GM21619 (cell line): ENCODE data around the gene E2F2.
"Not testable (repeated sequence)": the region's sequence is repeated elsewhere in the genome, so short reads cannot be mapped to it uniquely, and the experiment has no call there.

Experiments used
- ATAC-seq: cut with Tn5 transposase; IDR thresholded peaks from one replicate; pipeline ENCODE4 v1.9.1; 2021; ENCODE audit not compliant: unreplicated experiment

Gene E2F2

GRCh38 chr1:23551849-23552248 lies 20.8 kb upstream of the E2F2 start:
- no peak for ATAC-seq

DNA sequence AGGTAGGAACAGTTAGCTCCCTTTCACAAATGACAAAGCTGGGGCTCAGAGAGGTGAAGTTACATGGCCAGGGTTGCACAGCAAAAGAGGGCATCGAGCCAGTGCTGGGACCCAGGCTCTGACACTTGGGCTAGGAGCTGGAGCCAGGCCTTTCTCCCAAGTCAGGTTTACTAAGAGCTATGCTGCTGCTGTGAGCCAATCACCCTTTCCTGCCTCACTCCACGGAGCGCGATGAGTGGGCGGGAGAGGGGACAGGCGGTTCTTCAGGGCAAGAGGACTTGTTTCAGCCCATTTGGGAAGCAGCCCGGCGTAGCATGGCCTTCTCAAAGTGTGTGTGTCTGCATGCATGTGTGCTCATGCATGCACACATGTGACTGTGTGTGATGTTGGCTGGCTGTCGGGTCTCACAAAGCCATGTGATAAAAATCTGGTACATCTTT lies 17.7 kb upstream of the E2F2 start:
- ATAC-seq = no peak

DNA sequence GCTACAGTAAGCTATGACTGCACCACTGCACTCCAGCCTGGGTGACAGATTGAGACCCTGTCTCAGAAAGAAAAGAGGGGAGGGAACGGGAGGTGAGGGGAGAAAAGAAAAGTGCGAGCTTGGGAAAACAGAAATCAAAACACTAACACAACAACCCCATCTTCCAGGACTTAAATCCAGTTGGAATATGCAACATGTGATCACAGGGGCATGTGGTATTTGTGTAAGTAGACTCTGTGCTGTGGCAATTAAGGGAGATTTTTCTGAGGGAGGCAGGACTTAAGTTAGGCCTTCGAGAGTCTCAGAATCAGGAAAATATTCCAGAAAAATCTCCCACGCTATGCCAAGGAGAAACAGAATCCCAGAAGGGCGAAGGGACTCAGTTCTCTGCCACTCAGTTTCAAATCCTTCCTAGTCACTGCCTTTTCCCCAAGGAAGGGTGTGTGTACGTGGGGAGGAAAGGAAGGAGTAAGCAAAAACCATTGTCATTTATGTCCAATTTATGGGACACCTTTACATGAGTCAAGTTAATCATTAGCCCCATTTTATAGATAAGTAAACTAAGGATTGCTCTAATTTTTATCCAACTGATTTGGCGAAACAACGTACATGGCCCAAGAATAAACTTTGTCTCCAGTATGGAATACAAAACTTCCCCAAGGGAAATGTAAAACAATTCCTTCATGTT lies 16.0 kb upstream of the E2F2 start:
- ATAC-seq = no peak

DNA sequence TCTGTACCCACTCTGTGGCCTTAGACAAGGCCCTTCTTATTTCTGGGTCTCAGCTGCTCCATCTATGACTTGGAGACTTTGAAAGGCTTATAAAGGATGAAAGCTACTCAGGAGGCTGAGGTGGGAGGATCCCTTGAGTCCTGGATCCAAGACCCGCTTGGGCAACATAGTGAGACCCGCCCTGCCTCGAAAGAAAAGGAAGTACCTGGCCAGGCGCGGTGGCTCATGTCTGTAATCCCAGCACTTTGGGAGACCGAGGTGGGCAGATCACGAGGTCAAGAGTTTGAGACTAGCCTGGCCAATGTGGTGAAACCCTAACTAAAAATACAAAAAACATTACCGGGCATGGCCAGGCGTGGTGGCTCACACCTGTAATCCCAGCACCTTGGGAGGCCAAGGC lies 14.8 kb upstream of the E2F2 start:
- ATAC-seq = no peak

GRCh38 chr1:23544444-23545389 lies 13.7 kb upstream of the E2F2 start:
- no peak for ATAC-seq

- no peak for ATAC-seq
Measured at GRCh38 chr1:23543707-23544443, 12.8 kb upstream of the E2F2 start.

DNA sequence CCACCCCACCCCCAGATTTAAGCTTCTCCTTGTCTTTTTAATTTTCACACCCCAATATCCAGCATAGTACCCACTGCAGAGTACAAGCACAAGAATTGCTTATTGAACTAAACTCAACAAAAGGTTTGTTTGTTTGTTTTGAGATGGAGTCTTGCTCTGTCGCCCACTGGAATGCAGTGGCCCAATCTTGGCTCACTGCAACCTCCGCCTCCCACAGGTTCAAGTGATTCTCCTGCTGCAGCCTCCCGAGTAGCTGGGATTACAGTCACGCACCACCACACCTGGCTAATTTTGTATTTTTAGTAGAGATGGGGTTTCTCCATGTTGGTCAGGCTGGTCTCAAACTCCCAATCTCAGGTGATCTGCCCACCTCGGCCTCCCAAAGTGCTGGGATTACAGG lies 11.9 kb upstream of the E2F2 start:
- ATAC-seq = not testable (repeated sequence)

DNA sequence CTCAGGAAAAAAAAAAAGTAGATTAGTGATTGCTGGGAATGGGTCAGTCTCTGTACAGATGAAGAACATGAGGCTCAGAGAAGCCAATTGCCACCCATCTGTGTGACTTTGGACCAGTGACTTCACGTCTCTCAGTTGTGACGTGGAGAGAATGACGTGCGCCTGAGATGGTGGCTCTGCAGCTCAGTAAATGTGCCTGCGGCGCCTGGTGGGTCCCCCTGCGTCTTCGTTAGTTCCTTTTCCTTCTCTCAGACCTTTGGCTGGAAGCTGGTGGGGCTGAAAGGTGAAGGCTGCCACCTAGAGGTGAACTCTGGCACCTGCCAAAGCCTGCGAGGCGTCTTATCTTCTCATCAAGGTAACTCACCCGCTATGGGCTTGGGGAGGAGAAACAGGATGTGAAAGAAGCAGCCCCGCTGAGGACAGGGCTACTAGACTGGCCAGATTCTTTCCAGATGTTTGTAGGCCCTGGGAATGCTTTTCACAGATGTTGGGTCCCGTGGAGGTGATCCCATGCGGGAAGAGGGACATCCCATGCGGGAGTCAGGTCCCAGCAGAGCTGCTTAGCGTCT lies 8.7 kb upstream of the E2F2 start:
- ATAC-seq = peak; percentile 77

DNA sequence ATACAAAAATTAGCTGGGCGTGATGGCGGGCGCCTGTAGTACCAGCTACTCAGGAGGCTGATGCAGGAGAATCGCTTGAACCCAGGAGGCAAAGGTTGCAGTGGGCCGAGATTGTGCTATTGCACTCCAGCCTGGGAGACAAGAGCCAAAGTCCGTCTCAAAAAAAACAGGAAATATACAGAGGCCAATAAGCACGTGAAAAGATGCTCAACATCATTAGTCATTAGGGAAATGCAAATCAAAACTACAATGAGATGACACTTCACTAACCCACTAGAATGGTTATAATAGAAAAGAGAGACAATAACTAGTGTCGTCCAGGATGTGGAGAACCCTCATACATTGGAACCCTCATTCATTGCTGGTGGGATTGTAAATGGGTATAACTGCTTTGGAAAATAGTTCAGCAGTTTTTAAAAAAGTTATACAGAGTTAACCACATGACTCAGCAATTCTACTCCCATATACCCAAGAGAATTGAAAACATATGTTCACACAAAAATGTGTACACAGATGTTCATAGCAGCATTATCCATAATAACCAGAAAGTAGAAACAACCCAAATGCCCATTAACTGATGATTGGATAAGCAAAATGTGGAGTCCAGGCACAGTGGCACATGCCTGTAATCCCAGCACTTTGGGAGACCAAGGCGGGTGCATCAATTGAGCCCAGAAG lies 6.4 kb upstream of the E2F2 start:
- ATAC-seq = no peak

DNA sequence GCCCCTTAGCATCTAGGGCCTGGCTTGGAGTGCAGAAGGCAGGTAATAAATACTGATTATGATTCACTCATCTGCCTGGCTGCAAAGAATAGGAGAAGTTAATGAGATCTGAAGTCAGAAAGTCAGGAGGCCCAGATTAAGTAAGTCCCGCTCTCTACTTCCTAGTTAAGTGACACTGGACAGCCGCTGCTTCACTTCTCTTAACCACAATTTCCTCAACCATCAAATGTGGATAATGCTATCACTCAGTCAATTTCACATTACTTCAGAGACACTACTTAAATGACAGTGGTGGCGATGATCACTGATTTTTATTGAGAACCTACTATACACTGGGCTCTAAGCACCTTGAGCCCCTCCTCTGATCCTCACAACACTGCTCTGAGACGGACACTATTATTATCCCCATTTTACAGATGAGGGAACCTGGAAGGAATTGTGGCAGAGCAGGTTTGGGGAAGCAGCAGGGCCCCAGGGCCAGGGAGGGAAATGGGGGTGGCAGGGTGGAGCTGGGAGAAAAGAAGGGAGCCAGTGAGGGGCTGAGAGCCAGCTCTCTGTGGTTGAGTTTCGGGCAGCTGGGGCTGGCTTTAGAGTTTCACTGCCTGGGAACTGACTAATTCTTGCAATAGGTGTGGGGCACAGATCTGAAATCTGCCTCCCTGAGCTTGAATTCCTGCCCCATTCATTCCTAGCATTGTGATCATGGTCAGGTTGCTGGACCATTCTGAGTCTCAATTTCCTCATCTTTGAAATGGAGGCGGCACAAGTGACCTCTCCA lies 2.4 kb upstream of the E2F2 start:
- no peak for ATAC-seq

GRCh38 chr1:23531562-23532094 lies 595 bp upstream of the E2F2 start:
- ATAC-seq = no peak

DNA sequence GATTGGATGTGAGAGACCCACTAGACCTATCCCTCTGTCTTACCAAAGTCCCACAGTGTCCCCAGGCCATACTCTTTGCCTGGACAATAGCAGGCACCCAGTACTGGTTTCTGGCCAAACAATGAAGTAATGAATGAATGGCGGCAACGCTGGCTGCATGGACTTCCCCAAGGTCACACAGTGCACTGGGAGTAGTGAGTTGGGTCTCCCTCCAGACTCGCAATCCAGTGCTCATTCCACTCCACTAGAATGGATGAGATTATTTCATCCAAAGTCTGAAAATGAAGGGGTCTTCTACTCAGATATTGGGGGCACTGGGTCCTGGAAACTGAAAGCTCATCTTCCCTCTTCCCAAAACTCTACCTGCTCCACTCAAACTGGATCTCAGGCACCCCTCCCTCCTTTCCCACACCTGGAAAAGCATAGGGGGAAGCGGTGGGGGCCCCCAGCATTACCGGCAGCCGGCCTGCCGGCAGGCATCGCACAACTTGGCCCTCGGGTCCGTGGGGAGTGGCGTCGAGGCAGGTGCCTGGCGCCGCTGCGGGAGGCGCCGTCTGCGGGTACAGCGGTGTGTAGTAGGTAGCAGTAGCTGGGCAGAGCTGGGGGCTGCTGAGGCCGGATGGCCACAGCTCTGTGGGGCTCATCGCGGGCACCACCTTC lies 816 bp downstream of the E2F2 start:
- ATAC-seq = no peak

GRCh38 chr1:23529146-23530086 lies 1.6 kb downstream of the E2F2 start:
- ATAC-seq = no peak

- ATAC-seq = peak; percentile 42
Measured at GRCh38 chr1:23528250-23528978, 2.6 kb downstream of the E2F2 start.

- no peak for ATAC-seq
Measured at GRCh38 chr1:23527900-23528249, 3.2 kb downstream of the E2F2 start.

GRCh38 chr1:23527366-23527765 lies 3.7 kb downstream of the E2F2 start:
- ATAC-seq = no peak

DNA sequence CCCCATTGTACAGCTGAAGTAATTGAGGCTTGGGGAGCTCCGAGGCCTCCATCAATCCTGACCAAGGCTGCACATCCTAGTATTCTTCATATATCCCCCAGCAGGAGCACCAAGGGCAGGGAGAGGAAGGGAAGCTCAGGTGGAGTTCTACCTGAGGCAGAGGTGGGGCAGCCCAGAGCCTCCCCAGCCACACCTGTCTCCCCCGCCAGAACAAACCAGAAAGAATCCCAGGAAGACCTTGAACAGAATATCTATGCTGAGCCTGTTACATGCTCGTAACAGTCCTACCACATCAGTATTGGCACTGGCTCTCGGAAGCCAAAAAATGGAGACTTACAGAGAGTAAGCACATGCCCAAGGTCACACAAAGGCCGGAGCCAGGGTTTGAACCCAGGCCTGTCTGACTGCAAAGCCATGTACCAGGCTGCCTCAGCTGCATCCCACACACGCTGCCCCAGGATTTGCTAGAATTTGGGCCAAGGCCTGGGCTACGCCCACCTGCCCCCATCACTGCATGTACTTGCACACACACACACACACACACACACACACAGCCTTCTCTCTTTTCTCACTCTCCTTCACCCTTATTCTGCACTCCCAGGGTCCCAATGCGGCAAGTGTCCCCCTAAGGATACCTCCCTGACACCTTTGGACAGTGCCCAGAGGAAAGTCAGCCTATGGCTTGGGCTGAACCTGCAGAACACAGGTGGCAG lies 4.5 kb downstream of the E2F2 start:
- ATAC-seq = no peak
